Mesothelial cell of epicardium (in vitro differentiated cells): ENCODE data around the gene AFF2. TPM values are rescaled to one million over a fixed set of nuclear protein-coding genes. Genes with fewer than 3 reads are reported as not detected.

ENCODE experiments used
- DNase-seq, 2 experiments: peaks; one replicate each; pipeline ENCODE4 v3.0.0; 2021; ENCODE audit warnings: low spot score in 2 of 2; ENCODE audit not compliant: unreplicated experiment in 2 of 2
- H3K27ac Mint-ChIP-seq: 2 replicates; pipeline ENCODE4 v1.8.0; 2021; ENCODE audit warnings: mixed read lengths
- H3K27me3 Mint-ChIP-seq: 2 replicates; pipeline ENCODE4 v1.8.0; 2021; ENCODE audit warnings: low read depth, mixed read lengths
- H3K36me3 Mint-ChIP-seq: 2 replicates; pipeline ENCODE4 v1.8.0; 2021; ENCODE audit warnings: mixed read lengths
- H3K4me1 Mint-ChIP-seq: 2 replicates; pipeline ENCODE4 v1.8.0; 2021; ENCODE audit warnings: mixed read lengths
- H3K4me3 Mint-ChIP-seq: 2 replicates; pipeline ENCODE4 v1.8.0; 2021; ENCODE audit warnings: mild to moderate bottlenecking, moderate library complexity, mixed read lengths
- H3K9me3 Mint-ChIP-seq: 2 replicates; pipeline ENCODE4 v1.8.0; 2021; ENCODE audit warnings: mixed read lengths
- CTCF ChIP-seq: fragments of 200-600 bp; sonication (generic); IDR thresholded peaks from one replicate; pipeline ENCODE4 v1.5.0; 2021; ENCODE audit warnings: antibody characterized with exemption; ENCODE audit not compliant: unreplicated experiment
- total RNA-seq: library from RNA; stranded (reverse); gene quantifications from 3 replicates; pipeline ENCODE4 v1.2.1, GENCODE V29; 2021

The AFF2 gene
- total RNA-seq, 1 donor from 2014 or later, result 5.8 TPM

DNA sequence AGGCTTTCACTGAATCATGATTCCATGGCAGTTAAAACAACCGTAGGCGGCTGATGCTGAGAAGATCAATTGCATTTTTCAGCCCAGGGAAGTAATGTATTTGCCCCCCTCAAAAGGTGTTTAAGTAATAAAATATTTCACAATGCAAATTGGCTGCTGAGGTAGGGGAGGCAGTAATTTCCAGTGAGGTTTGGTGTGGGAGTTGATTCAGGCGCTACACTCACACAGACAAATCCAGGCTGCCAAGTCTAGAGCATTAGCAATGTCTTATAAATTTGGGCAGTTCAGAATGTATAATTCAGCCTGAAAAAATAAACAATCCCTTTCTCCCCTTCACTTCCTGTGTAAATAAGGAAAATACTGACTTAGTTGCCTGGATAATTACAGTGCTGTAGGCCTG, 543.0 kb downstream of the AFF2 start:
- Mint-ChIP-seq H3K27me3 (no peaks in the 10 kb centered on the region), H3K9me3 (peaks cover 34% of the 10 kb centered on the region), H3K4me1 (no peaks in the 10 kb centered on the region), H3K27ac (no peak overlapping the region), H3K36me3 (no peaks in the 10 kb centered on the region), H3K4me3 (no peak overlapping the region)
- TF ChIP-seq CTCF, result no peak
- DNase-seq, result no peak

DNA sequence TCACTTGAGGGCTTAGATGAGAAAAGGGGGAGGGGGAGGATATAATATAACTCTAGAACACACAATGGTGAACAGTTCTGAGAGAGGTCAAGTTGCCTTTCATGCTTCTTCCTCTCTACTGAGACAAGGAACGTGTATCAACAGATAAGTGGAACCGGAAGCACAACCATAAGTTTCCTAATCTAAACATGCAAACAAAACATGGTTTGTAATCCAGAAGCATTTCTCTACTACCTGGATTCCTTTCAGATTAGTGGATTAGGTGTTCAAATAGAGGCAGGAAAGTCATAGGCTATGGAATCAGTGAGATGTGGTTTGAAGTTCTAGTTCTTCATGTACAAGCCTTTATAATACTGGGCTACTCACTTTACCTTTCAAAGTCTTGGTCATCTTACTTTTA, 544.1 kb downstream of the AFF2 start:
- Mint-ChIP-seq H3K36me3 (no peaks in the 10 kb centered on the region), H3K4me1 (no peaks in the 10 kb centered on the region), H3K4me3 (no peak overlapping the region), H3K27me3 (no peaks in the 10 kb centered on the region), H3K27ac (no peak overlapping the region), H3K9me3 (peaks cover 38% of the 10 kb centered on the region)
- DNase-seq, result no peak
- TF ChIP-seq CTCF, result no peak

DNA sequence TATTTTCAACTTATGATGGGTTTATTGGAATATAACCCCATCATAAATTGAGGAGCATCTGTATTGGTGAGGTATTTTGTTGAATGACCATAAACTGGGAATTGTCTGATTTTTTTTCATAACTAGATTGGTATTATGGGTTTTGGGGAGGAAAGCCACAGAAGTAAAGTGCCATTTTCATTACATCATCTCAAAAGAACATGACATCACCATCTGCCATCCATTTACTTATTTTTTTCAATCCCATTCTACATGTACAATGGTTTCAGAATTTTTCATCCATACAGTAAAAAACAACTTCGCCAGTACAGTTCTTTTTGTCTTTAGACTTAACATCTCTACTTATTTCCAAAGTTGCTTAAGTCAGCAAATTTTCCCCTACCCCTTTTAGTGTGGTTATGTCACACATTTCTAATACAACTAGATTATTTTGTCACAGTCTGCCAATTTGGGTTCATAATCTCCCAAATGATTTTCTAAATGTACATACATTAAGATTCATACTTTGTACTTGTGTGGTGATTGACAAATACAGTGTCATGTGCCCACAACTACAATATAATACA, 545.3 kb downstream of the AFF2 start:
- H3K4me1 Mint-ChIP-seq, result no peaks in the 10 kb centered on the region
- TF ChIP-seq CTCF, result no peak
- no peaks in the 10 kb centered on the region for H3K27me3 Mint-ChIP-seq
- DNase-seq, result no peak
- H3K9me3 Mint-ChIP-seq, result peaks cover 42% of the 10 kb centered on the region
- no peak overlapping the region for H3K27ac Mint-ChIP-seq
- H3K4me3 Mint-ChIP-seq, result no peak overlapping the region
- H3K36me3 Mint-ChIP-seq, result no peaks in the 10 kb centered on the region
